Upper lobe of left lung (tissue), 6 donors: ENCODE results near the gene BRD7. TPM values are rescaled to one million over a fixed set of nuclear protein-coding genes. Genes with fewer than 3 reads are reported as not detected.

Experiments
- ATAC-seq, 2 donors: fragments of 200-7000 bp; cut with Tn5 transposase; one replicate each; pipeline ENCODE4 v1.9.1; 2022; ENCODE audit warnings: mild to moderate bottlenecking in 2 of 2, moderate library complexity in 2 of 2; ENCODE audit not compliant: low FRiP score in 2 of 2
- DNase-seq, 2 donors: peaks; one replicate each; pipeline ENCODE4 v3.0.0-alpha.2; 2019 to 2020
- H3K27ac ChIP-seq, 4 donors: fragments of 200-600 bp; sonication (generic); one replicate each; pipeline ENCODE4 v1.5.1; 2016 to 2019
- H3K27me3 ChIP-seq, 4 donors: fragments of 200-600 bp; sonication (generic); one replicate each; pipeline ENCODE4 v1.5.1; 2017 to 2019
- H3K36me3 ChIP-seq, 4 donors: fragments of 200-600 bp; sonication (generic); one replicate each; pipeline ENCODE4 v1.5.1; 2016 to 2019
- H3K4me1 ChIP-seq, 4 donors: fragments of 200-600 bp; sonication (generic); one replicate each; pipeline ENCODE4 v1.5.1; 2018 to 2019
- H3K4me3 ChIP-seq, 4 donors: fragments of 200-600 bp; sonication (generic); one replicate each; pipeline ENCODE4 v1.5.1; 2017 to 2019; ENCODE audit warnings: mild to moderate bottlenecking in 2 of 4, moderate library complexity in 1 of 4
- H3K9me3 ChIP-seq, 4 donors: fragments of 200-600 bp; sonication (generic); one replicate each; pipeline ENCODE4 v1.5.1; 2018 to 2019
- EP300 ChIP-seq, 4 donors: sonication (generic); formaldehyde crosslinking; IDR thresholded peaks; one replicate each; pipeline ENCODE4 v1.5.1; 2017; ENCODE audit warnings: antibody characterized with exemption in 4 of 4, control low read depth in 2 of 4
- POLR2A ChIP-seq, 4 donors: fragments of 450-650 bp; IDR thresholded peaks; one replicate each; pipeline ENCODE4 v1.5.1; 2016 to 2017; ENCODE audit warnings: antibody characterized with exemption in 4 of 4, mild to moderate bottlenecking in 2 of 4
- POLR2AphosphoS5 ChIP-seq, 2 donors: sonication (generic); formaldehyde crosslinking; IDR thresholded peaks; one replicate each; pipeline ENCODE4 v1.5.1; 2017; ENCODE audit warnings: antibody characterized with exemption in 2 of 2
- WGBS, 2 donors: methylation state at CpG; one replicate each; pipeline ENCODE4 v1.1.5; 2017 to 2018; 5-methylcytosine and 5-hydroxymethylcytosine counted together
- total RNA-seq, 6 donors: library from RNA; depleted of rRNA in 4 of 6; stranded (reverse); fragments of >200 nt in 4 of 6; gene quantifications; one replicate each; pipeline versions ENCODE4 v1.1.0 to v1.2.1, GENCODE V29; 2016 to 2021
- TF ChIP-seq, protein P1 (sequence below), 6 experiments: fragments of 450-650 bp in 4 of 6; fragments of 200-600 bp in 2 of 6; sonication (generic) in 2 of 6; IDR thresholded peaks; one replicate each; pipeline ENCODE4 v1.5.1; 2016 to 2019; ENCODE audit warnings: antibody characterized with exemption in 6 of 6
- donor health status: DM: no; HTN: no; CAD: no; lungs with moderate emphysema.
- donor health status: DM: no; HTN: yes; CAD: no; lungs with severe emphysema.

BRD7 gene
- total RNA-seq, 6 donors from 2014 or later, result 41.5 to 68.2 (median 53.4) TPM

DNA sequence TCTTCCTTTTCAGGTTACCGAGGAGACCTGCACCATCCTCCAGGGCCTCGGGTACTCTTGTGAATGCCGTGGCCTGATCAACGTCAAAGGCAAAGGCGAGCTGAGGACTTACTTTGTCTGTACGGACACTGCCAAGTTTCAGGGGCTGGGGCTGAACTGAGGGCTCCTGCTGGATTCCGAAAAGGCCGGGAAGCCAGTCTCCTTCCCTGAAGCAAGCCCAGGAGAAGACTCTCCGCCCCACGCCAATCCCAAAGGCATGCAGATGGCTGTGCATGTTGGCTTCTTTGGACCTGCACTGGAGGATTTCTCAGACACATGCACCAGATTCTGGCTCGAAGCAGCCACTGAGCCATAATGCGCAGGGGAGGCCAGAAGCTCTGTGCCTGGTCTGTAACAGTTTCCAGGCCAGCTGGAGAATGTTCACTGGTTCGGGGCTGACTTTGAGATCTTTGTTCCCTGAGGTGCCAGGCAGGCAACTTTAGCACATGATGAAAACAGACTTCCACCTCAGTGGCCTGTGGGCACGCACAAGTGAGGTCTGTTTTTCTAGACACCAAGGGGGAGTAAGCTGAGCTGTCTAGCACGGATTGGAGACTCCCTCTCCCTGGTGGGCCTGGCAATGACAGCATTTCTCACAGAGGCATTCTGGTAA, 53.3 kb downstream of the BRD7 start:
- Histone ChIP-seq H3K36me3 (peaks cover 52 to 83% (median 64%) of the 10 kb centered on the region in 4 donors), H3K27me3 (no peaks in the 10 kb centered on the region), H3K27ac (no peak overlapping the region), H3K4me1 (peaks cover 0 to 10% (median 4%) of the 10 kb centered on the region in 4 donors), H3K9me3 (no peaks in the 10 kb centered on the region), H3K4me3 (no peak overlapping the region)
- no peak for DNase-seq
- no peak for ATAC-seq
- TF ChIP-seq EP300 (IDR thresholded peaks at IDR 0.05), result no peak
- TF ChIP-seq POLR2A (IDR thresholded peaks at IDR 0.05), result no peak
- TF ChIP-seq, protein P1, sequence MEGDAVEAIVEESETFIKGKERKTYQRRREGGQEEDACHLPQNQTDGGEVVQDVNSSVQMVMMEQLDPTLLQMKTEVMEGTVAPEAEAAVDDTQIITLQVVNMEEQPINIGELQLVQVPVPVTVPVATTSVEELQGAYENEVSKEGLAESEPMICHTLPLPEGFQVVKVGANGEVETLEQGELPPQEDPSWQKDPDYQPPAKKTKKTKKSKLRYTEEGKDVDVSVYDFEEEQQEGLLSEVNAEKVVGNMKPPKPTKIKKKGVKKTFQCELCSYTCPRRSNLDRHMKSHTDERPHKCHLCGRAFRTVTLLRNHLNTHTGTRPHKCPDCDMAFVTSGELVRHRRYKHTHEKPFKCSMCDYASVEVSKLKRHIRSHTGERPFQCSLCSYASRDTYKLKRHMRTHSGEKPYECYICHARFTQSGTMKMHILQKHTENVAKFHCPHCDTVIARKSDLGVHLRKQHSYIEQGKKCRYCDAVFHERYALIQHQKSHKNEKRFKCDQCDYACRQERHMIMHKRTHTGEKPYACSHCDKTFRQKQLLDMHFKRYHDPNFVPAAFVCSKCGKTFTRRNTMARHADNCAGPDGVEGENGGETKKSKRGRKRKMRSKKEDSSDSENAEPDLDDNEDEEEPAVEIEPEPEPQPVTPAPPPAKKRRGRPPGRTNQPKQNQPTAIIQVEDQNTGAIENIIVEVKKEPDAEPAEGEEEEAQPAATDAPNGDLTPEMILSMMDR (IDR thresholded peaks at IDR 0.05), result no peak
- TF ChIP-seq POLR2AphosphoS5 (IDR thresholded peaks at IDR 0.05), result no peak
- 83 to 90% methylated on average over 9 to 15 of the region's 15 CpGs for WGBS, 2 donors

DNA sequence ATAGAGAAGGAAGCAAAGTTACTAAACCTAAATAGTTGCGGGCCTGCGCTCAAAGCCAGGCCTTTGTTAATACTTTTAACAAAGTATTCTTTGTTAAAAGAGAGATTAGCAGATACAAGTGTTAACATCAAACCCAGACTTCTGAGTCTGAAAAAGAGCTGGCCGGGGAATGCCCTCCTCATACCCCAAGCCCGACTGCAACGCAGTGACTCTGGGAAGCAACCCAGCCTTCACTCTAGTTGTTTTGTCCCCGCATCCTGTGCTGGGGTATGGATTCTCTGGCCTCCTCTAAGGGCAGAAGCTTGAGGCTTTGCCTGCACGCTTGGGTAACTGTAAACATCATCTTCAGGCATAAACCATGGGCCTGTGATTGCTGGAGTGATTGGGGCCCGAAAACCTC, 54.1 kb downstream of the BRD7 start:
- no peak for TF ChIP-seq EP300 (IDR thresholded peaks at IDR 0.05)
- TF ChIP-seq POLR2A (IDR thresholded peaks at IDR 0.05), result no peak
- no peak for TF ChIP-seq POLR2AphosphoS5 (IDR thresholded peaks at IDR 0.05)
- TF ChIP-seq, protein P1 (IDR thresholded peaks at IDR 0.05), result no peak
- Histone ChIP-seq H3K4me1 (peaks cover 0 to 14% (median 4%) of the 10 kb centered on the region in 4 donors), H3K27ac (no peak overlapping the region), H3K36me3 (peaks cover 44 to 75% (median 56%) of the 10 kb centered on the region in 4 donors), H3K9me3 (no peaks in the 10 kb centered on the region), H3K27me3 (no peaks in the 10 kb centered on the region), H3K4me3 (no peak overlapping the region)
- WGBS, 2 donors, result 85 to 90% methylated on average over 7 to 8 of the region's 8 CpGs
- ATAC-seq, result no peak
- no peak for DNase-seq

DNA sequence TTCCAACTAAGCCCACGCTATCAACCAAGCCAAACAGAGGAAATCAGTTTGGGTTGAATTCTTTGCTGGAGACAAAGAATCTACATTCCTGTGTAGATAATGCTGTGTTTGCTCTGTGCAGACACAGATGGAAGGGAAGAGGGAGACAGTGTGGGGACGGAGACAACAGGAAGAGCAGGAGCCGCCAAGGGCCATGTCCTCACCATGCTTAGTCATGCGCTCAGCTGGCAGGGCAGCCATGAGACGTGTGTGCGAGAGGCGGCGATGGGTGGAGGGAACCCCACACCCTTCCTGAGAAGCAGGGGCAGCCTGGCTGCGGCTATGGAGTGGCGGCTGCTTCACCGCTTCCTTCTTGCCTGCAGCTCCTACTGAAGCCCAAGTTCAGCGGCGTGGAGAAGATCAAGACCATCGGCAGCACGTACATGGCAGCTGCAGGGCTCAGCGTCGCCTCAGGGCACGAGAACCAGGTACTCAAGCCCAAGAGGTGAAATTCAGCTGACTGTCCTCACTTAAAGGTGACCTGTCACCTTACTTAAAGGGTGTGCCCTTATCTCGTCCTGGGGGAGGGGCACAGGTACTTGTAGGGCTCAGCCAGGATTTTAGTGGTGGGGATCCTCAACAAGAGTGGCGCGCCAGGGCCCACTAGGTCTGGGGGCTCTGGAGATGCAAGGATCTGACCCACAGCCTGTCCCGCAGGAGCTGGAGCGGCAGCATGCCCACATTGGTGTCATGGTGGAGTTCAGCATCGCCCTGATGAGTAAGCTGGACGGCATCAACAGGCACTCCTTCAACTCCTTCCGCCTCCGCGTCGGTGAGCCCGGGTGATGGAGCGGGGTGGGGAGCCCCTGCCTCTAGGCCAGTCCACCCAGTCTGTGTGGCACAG, 55.0 kb downstream of the BRD7 start:
- peak overlapping the region; percentile 18 to 65 (median 42) for H3K27ac ChIP-seq
- ATAC-seq (peak; percentile 59 to 87), DNase-seq (peak; percentile 75 to 79)
- H3K36me3 ChIP-seq, result peaks cover 37 to 67% (median 50%) of the 10 kb centered on the region in 4 donors
- no peaks in the 10 kb centered on the region for H3K9me3 ChIP-seq
- peaks cover 3 to 16% (median 4%) of the 10 kb centered on the region in 4 donors for H3K4me1 ChIP-seq
- TF ChIP-seq POLR2A (IDR thresholded peaks at IDR 0.05) (no peak), POLR2AphosphoS5 (IDR thresholded peaks at IDR 0.05) (peak; percentile 7 to 59)
- H3K27me3 ChIP-seq, result no peaks in the 10 kb centered on the region
- 68 to 71% methylated on average over 23 to 31 of the region's 31 CpGs for WGBS, 2 donors
- no peak overlapping the region for H3K4me3 ChIP-seq

DNA sequence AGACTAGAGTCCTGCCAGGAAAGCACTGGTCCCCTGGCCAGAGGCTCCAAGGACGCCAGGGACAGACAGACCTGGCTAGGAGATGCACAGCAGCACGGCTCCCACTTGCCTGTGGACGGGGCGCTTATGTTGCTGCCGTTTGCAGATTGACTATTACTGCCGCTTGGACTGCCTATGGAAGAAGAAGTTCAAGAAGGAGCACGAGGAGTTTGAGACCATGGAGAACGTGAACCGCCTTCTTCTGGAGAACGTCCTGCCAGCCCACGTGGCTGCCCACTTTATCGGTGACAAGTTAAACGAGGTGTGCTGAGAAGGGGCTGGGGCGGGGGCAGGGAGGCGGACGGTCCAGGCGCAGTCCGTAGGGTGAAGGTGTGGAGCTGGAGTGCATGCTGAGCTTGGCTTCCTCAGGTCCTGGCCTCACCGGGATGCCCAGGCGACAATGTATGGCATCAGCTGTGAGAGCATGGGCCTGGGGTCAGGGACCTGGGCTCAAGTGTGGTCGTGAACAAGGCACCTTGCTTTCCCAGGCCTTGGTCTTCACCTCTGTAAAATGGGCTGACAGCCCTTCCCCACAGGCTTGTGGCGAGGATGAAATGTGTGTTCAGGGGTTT, 56.8 kb downstream of the BRD7 start:
- WGBS, 2 donors, result 85 to 92% methylated on average over 20 to 22 of the region's 22 CpGs
- ATAC-seq (no peak), DNase-seq (peak; percentile 19 to 59)
- no peaks in the 10 kb centered on the region for H3K9me3 ChIP-seq
- H3K27ac ChIP-seq, result no peak overlapping the region
- H3K27me3 ChIP-seq, result no peaks in the 10 kb centered on the region
- H3K4me3 ChIP-seq, result no peak overlapping the region
- H3K4me1 ChIP-seq, result peaks cover 3 to 16% (median 4%) of the 10 kb centered on the region in 4 donors
- H3K36me3 ChIP-seq, result peaks cover 24 to 53% (median 46%) of the 10 kb centered on the region in 4 donors
- TF ChIP-seq POLR2AphosphoS5 (IDR thresholded peaks at IDR 0.05), result no peak
- TF ChIP-seq EP300 (IDR thresholded peaks at IDR 0.05), result no peak
- TF ChIP-seq POLR2A (IDR thresholded peaks at IDR 0.05), result no peak
- TF ChIP-seq, protein P1 (IDR thresholded peaks at IDR 0.05), result no peak

DNA sequence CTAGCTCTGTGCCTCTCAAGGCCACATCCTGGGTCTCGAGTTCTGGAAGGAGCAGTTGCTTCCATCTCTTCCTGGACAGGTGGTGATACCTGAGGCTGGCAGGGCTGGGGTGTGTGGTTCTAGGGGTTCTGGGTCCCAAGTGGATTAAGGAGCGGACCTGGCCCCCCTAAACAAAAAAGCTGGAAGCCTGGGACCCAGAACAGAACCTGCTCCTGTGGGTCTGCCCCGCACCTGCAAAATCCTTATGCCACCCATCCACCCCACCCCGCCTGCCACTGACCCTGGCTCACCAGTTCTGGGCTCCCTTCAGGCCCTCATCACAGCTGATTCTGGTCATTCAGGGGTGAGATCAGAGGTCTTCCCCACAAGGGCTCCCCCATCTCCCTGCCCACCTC, 57.7 kb downstream of the BRD7 start:
- Histone ChIP-seq H3K36me3 (peaks cover 15 to 49% (median 37%) of the 10 kb centered on the region in 4 donors), H3K27me3 (no peaks in the 10 kb centered on the region), H3K4me1 (peaks cover 3 to 16% (median 4%) of the 10 kb centered on the region in 4 donors), H3K9me3 (no peaks in the 10 kb centered on the region), H3K4me3 (no peak overlapping the region), H3K27ac (no peak overlapping the region)
- no peak for DNase-seq
- no peak for ATAC-seq
- no peak for TF ChIP-seq EP300 (IDR thresholded peaks at IDR 0.05)
- no peak for TF ChIP-seq POLR2A (IDR thresholded peaks at IDR 0.05)
- TF ChIP-seq POLR2AphosphoS5 (IDR thresholded peaks at IDR 0.05), result no peak
- TF ChIP-seq, protein P1 (IDR thresholded peaks at IDR 0.05), result no peak
- WGBS, 2 donors, result 87 to 94% methylated on average over 4 of the region's 4 CpGs
